Breast epithelium (tissue), 4 donors: ENCODE measurements around the gene WDR43. TPM values are rescaled to one million over a fixed set of nuclear protein-coding genes. Genes with fewer than 3 reads are reported as not detected.

Experiments used
- DNase-seq, 2 donors: peaks; one replicate each; pipeline ENCODE4 v3.0.0-alpha.2; 2019; ENCODE audit warnings: low spot score in 2 of 2
- H3K27ac ChIP-seq, 2 donors: fragments of 200-600 bp; sonication (generic) in 1 of 2; one replicate each; pipeline ENCODE4 v1.5.1; 2016 to 2019; ENCODE audit warnings: mild to moderate bottlenecking in 1 of 2
- H3K27me3 ChIP-seq, 2 donors: fragments of 200-600 bp; sonication (generic) in 1 of 2; one replicate each; pipeline versions ENCODE4 v1.5.1 to v1.6.0; 2017 to 2019; ENCODE audit warnings: control low read depth in 1 of 2, mild to moderate bottlenecking in 1 of 2
- H3K36me3 ChIP-seq: fragments of 200-600 bp; one replicate; pipeline ENCODE4 v1.5.1; 2019
- H3K4me1 ChIP-seq, 2 donors: fragments of 200-600 bp; sonication (generic); one replicate each; pipeline ENCODE4 v1.5.1; 2016 to 2019; ENCODE audit warnings: control low read depth in 1 of 2
- H3K4me3 ChIP-seq, 3 donors: fragments of 200-600 bp; sonication (generic); 1 replicate in 2 of 3; 2 replicates in 1 of 3; pipeline ENCODE4 v1.5.1; 2016 to 2019; ENCODE audit warnings: mild to moderate bottlenecking in 3 of 3, moderate library complexity in 2 of 3
- H3K9me3 ChIP-seq, 2 donors: fragments of 200-600 bp; sonication (generic) in 1 of 2; one replicate each; pipeline ENCODE4 v1.5.1; 2016 to 2019; ENCODE audit warnings: control low read depth in 1 of 2
- CTCF ChIP-seq, 3 donors: fragments of 450-650 bp; IDR thresholded peaks; one replicate each; pipeline ENCODE4 v1.5.1; 2016 to 2017; ENCODE audit warnings: antibody characterized with exemption in 3 of 3, mild to moderate bottlenecking in 3 of 3, moderate library complexity in 3 of 3
- POLR2A ChIP-seq: fragments of 450-650 bp; IDR thresholded peaks from one replicate; pipeline ENCODE4 v1.6.1; 2016; ENCODE audit warnings: antibody characterized with exemption, mild to moderate bottlenecking, moderate library complexity
- POLR2AphosphoS5 ChIP-seq, 3 donors: sonication (generic); formaldehyde crosslinking; IDR thresholded peaks; one replicate each; pipeline ENCODE4 v1.6.1; 2017; ENCODE audit warnings: antibody characterized with exemption in 3 of 3
- intact Hi-C: fragments of 100-400 bp; cut with DNase I; formaldehyde crosslinking; loops from one replicate; pipeline ENCODE4 v1.15.1; 2023; ENCODE audit warnings: low total_unique reads
- total RNA-seq, 3 donors: library from RNA; depleted of rRNA; stranded (reverse); fragments of >200 nt; gene quantifications; one replicate each; pipeline ENCODE4 v1.1.0, GENCODE V29; 2016

The WDR43 gene
- total RNA-seq, 3 donors from 2014 or later: 55.1 to 67.8 (median 64.5) TPM

- intact Hi-C loops: no loop called here
- H3K4me1 ChIP-seq: no peaks in the 10 kb centered on the region
- H3K27ac ChIP-seq: no peak overlapping the region
- H3K9me3 ChIP-seq: peaks cover 5 to 8% of the 10 kb centered on the region in 2 donors
- no peak for TF ChIP-seq CTCF (IDR thresholded peaks at IDR 0.05)
- TF ChIP-seq POLR2A: no peak
- TF ChIP-seq POLR2AphosphoS5 (IDR thresholded peaks at IDR 0.05): no peak
- H3K4me3 ChIP-seq: no peak overlapping the region
- peaks cover 20% of the 10 kb centered on the region for H3K36me3 ChIP-seq
- H3K27me3 ChIP-seq: no peaks in the 10 kb centered on the region
- DNase-seq: no peak
These were observed 50.2 kb downstream of the WDR43 start for GRCh38 chr2:28944535-28945248.

GRCh38 chr2:28948160-28948559 lies 53.7 kb downstream of the WDR43 start:
- TF ChIP-seq CTCF (IDR thresholded peaks at IDR 0.05) (no peak), POLR2AphosphoS5 (IDR thresholded peaks at IDR 0.05) (no peak), POLR2A (no peak)
- H3K27ac ChIP-seq: no peak overlapping the region
- no peaks in the 10 kb centered on the region for H3K4me1 ChIP-seq
- peaks cover 6 to 8% of the 10 kb centered on the region in 2 donors for H3K9me3 ChIP-seq
- intact Hi-C loops: no loop called here
- no peak overlapping the region for H3K4me3 ChIP-seq
- no peaks in the 10 kb centered on the region for H3K27me3 ChIP-seq
- H3K36me3 ChIP-seq: peaks cover 14% of the 10 kb centered on the region
- DNase-seq: no peak

GRCh38 chr2:28949190-28949589 lies 54.7 kb downstream of the WDR43 start:
- Histone ChIP-seq H3K27me3 (no peaks in the 10 kb centered on the region), H3K27ac (no peak overlapping the region), H3K9me3 (peaks cover 6 to 8% of the 10 kb centered on the region in 2 donors), H3K4me1 (no peaks in the 10 kb centered on the region), H3K4me3 (no peak overlapping the region), H3K36me3 (peaks cover 11% of the 10 kb centered on the region)
- no peak for TF ChIP-seq POLR2AphosphoS5 (IDR thresholded peaks at IDR 0.05)
- no peak for TF ChIP-seq CTCF (IDR thresholded peaks at IDR 0.05)
- TF ChIP-seq POLR2A: no peak
- intact Hi-C loops: no loop called here
- DNase-seq: no peak

GRCh38 chr2:28949617-28950305 lies 55.3 kb downstream of the WDR43 start:
- peaks cover 11% of the 10 kb centered on the region for H3K36me3 ChIP-seq
- intact Hi-C loops: no loop called here
- no peak for DNase-seq
- no peaks in the 10 kb centered on the region for H3K4me1 ChIP-seq
- no peak overlapping the region for H3K27ac ChIP-seq
- no peak overlapping the region for H3K4me3 ChIP-seq
- no peaks in the 10 kb centered on the region for H3K27me3 ChIP-seq
- TF ChIP-seq POLR2AphosphoS5 (IDR thresholded peaks at IDR 0.05): no peak
- TF ChIP-seq POLR2A: no peak
- TF ChIP-seq CTCF (IDR thresholded peaks at IDR 0.05): no peak
- peaks cover 6 to 8% of the 10 kb centered on the region in 2 donors for H3K9me3 ChIP-seq
